LNCaP clone FGC (cell line): ENCODE results near the gene KLF12.

Experiments
- DNase-seq: peaks from one replicate; pipeline ENCODE4 v3.0.0-alpha.2; 2011; ENCODE audit warnings: low read depth
- H3K4me3 ChIP-seq: 2 replicates; pipeline ENCODE4 v1.5.1; 2011; ENCODE audit warnings: mild to moderate bottlenecking, low read depth, low read length, control low read depth
- CTCF ChIP-seq: IDR thresholded peaks from 2 replicates; pipeline ENCODE4 v1.5.1; 2012; ENCODE audit warnings: mild to moderate bottlenecking; ENCODE audit not compliant: control insufficient read depth, insufficient read depth; ENCODE audit errors: extremely low read depth

The KLF12 gene

GRCh38 chr13:74093691-74094090 is 40.5 kb downstream of the KLF12 start:
- TF ChIP-seq CTCF, result no peak
- no peak overlapping the region for H3K4me3 ChIP-seq

GRCh38 chr13:74092711-74093110 is 41.5 kb downstream of the KLF12 start:
- no peak overlapping the region for H3K4me3 ChIP-seq
- TF ChIP-seq CTCF, result no peak
- DNase-seq, result no peak

More at GRCh38 chr13:74093691-74094090, 40.5 kb downstream of the KLF12 start:
- no peak for DNase-seq

- H3K4me3 ChIP-seq, result no peak overlapping the region
- no peak for DNase-seq
- no peak for TF ChIP-seq CTCF
Observed at GRCh38 chr13:74090869-74091605, 43.2 kb downstream of the KLF12 start.

GRCh38 chr13:74090397-74090796 is 43.8 kb downstream of the KLF12 start:
- no peak for DNase-seq
- no peak overlapping the region for H3K4me3 ChIP-seq
- no peak for TF ChIP-seq CTCF

- no peak for DNase-seq
- TF ChIP-seq CTCF, result no peak
- no peak overlapping the region for H3K4me3 ChIP-seq
Observed at GRCh38 chr13:74087357-74087756, 46.8 kb downstream of the KLF12 start.
